K562 (cell line): ENCODE results near the gene EFCAB12. TPM values are rescaled to one million over a fixed set of nuclear protein-coding genes. Genes with fewer than 3 reads are reported as not detected.

ENCODE experiments used
- ATAC-seq: fragments of 200-7000 bp; cut with Tn5 transposase; 3 replicates; pipeline ENCODE4 v1.9.1; 2020; ENCODE audit warnings: moderate library complexity
- BruUV-seq: library from RNA; stranded (reverse); fragments of 400-500 nt; replicated peaks from 2 replicates; lab custom pipeline; 2021; lab: Mats Ljungman, UMichigan
- CTCF ChIA-PET: fragments of 300-600 bp; formaldehyde crosslinking; extraction: SDS; loops from one replicate; lab custom pipeline; 2021; ENCODE audit warnings: low intra/inter-chr PET ratio; lab: Yijun Ruan, JAX
- POLR2A ChIA-PET: fragments of 300-600, 350-650 bp; sonication (Branson Sonifier 250); formaldehyde crosslinking; extraction: SDS; loops from one replicate; lab custom pipeline; 2021; ENCODE audit warnings: antibody characterized with exemption, inconsistent platforms; lab: Yijun Ruan, JAX
- DNase-seq, 4 experiments: peaks; one replicate each; pipeline versions ENCODE4 v3.0.0 to v3.0.0-alpha.2; 2011 to 2018; ENCODE audit warnings: low spot score in 3 of 4, mixed read lengths in 3 of 4; ENCODE audit errors: extremely low read depth in 1 of 4
- FAIRE-seq: peaks from 2 replicates; lab custom pipeline; 2011; peaks lifted over from hg19 to GRCh38; lab: Jason Lieb, UNC
- H2AFZ ChIP-seq: 2 replicates; pipeline ENCODE4 v1.6.0; 2011; ENCODE audit warnings: low read depth, low read length, control low read depth, inconsistent platforms
- H3K27ac ChIP-seq: fragments of 200-600 bp; 3 replicates; pipeline ENCODE4 v1.8.0; 2011; ENCODE audit warnings: low read depth, mild to moderate bottlenecking, control low read depth, inconsistent platforms, low read length, moderate library complexity, mixed read lengths; ENCODE audit errors: extremely low read depth
- H3K27me3 ChIP-seq, 2 experiments: fragments of 300-600 bp in 1 of 2; 2 replicates in 1 of 2; 3 replicates in 1 of 2; pipeline versions ENCODE4 v1.6.0 to v1.8.0; 2011; ENCODE audit warnings: inconsistent platforms in 2 of 2, low read length in 2 of 2, mild to moderate bottlenecking in 1 of 2, mixed read lengths in 1 of 2, moderate library complexity in 1 of 2; ENCODE audit not compliant: control insufficient read depth in 2 of 2, insufficient read depth in 2 of 2
- H3K36me3 ChIP-seq: fragments of 300-600 bp; 3 replicates; pipeline ENCODE4 v1.8.0; 2011; ENCODE audit warnings: mild to moderate bottlenecking, low read length, inconsistent platforms; ENCODE audit not compliant: control insufficient read depth, insufficient read depth
- H3K4me1 ChIP-seq, 2 experiments: fragments of 200-600 bp in 1 of 2; replicated peaks in 1 of 2; 2 replicates in 1 of 2; 3 replicates in 1 of 2; pipeline versions ENCODE4 v1.5.1 to v1.8.0; 2011; ENCODE audit warnings: inconsistent platforms in 2 of 2, low read length in 2 of 2, mild to moderate bottlenecking in 1 of 2, mixed read lengths in 1 of 2, moderate library complexity in 1 of 2; ENCODE audit not compliant: control insufficient read depth in 2 of 2, insufficient read depth in 2 of 2
- H3K4me2 ChIP-seq: 2 replicates; pipeline ENCODE4 v1.6.1; 2011; ENCODE audit warnings: low read length, control low read depth, inconsistent platforms, mixed read lengths; ENCODE audit not compliant: insufficient read depth
- H3K4me3 ChIP-seq: fragments of 200-600 bp; sonication (generic), shearing (Covaris generic); 2 replicates; pipeline ENCODE4 v1.5.1; 2016; ENCODE audit warnings: control low read depth, inconsistent platforms
- H3K79me2 ChIP-seq: fragments of 200-600 bp; 3 replicates; pipeline ENCODE4 v1.8.0; 2011; ENCODE audit warnings: low read length, inconsistent platforms; ENCODE audit not compliant: control insufficient read depth, insufficient read depth
- H3K9ac ChIP-seq, 2 experiments: 2 replicates each; pipeline versions ENCODE4 v1.6.0 to v1.6.1; 2011; ENCODE audit warnings: low read depth in 2 of 2, low read length in 2 of 2, control low read depth in 1 of 2, inconsistent platforms in 1 of 2, mild to moderate bottlenecking in 1 of 2, mixed read lengths in 1 of 2; ENCODE audit not compliant: insufficient read depth in 1 of 2
- H3K9me1 ChIP-seq: one replicate; pipeline ENCODE4 v1.6.0; 2011; ENCODE audit warnings: inconsistent platforms, mild to moderate bottlenecking, low read length, moderate library complexity; ENCODE audit not compliant: control insufficient read depth, insufficient read depth
- H3K9me3 ChIP-seq: replicated peaks from 2 replicates; pipeline ENCODE4 v1.5.1; 2011; ENCODE audit warnings: low read depth, low read length, inconsistent platforms; ENCODE audit not compliant: control insufficient read depth, insufficient read depth
- H4K20me1 ChIP-seq: replicated peaks from 2 replicates; pipeline ENCODE4 v1.6.1; 2011; ENCODE audit warnings: low read length, inconsistent platforms, mixed read lengths; ENCODE audit not compliant: control insufficient read depth, insufficient read depth
- CBFB ChIP-seq: sonication (generic); formaldehyde crosslinking; IDR thresholded peaks from 2 replicates; pipeline ENCODE4 v1.4.0; 2020; ENCODE audit warnings: mild to moderate bottlenecking, missing genetic modification reagents
- CXXC5 ChIP-seq: fragments of 250-450 bp; sonication (Bioruptor Pico); IDR thresholded peaks from 2 replicates; pipeline ENCODE4 v1.8.0; 2022; ENCODE audit warnings: inconsistent platforms, mild to moderate bottlenecking, moderate library complexity
- ELF1 ChIP-seq: fragments of 200-800 bp; sonication (Bioruptor generic); IDR thresholded peaks from 2 replicates; pipeline ENCODE4 v1.6.1; 2016; ENCODE audit warnings: missing genetic modification characterization, missing compliant biosample characterization
- ETV1 ChIP-seq: fragments of 450-650 bp; conservative IDR thresholded peaks from 2 replicates; pipeline ENCODE4 v1.6.1; 2016; ENCODE audit warnings: missing genetic modification characterization, control low read depth, low read depth, missing compliant biosample characterization
- FOSL1 ChIP-seq: fragments of 200-800 bp; sonication (Bioruptor generic); conservative IDR thresholded peaks from 2 replicates; pipeline ENCODE4 v1.6.1; 2016; ENCODE audit warnings: missing genetic modification characterization, missing compliant biosample characterization
- FOXA1 ChIP-seq: fragments of 450-650 bp; IDR thresholded peaks from 2 replicates; pipeline ENCODE4 v1.6.1; 2016; ENCODE audit warnings: mild to moderate bottlenecking, borderline replicate concordance
- FOXM1 ChIP-seq, 2 experiments: fragments of 450-650 bp in 1 of 2; sonication (generic) in 1 of 2; formaldehyde crosslinking in 1 of 2; IDR thresholded peaks; 2 replicates each; pipeline versions ENCODE4 v1.6.1 to v1.9.0; 2017 to 2022; ENCODE audit warnings: low read depth in 2 of 2, mild to moderate bottlenecking in 2 of 2, missing genetic modification reagents in 1 of 2, moderate library complexity in 1 of 2
- GTF2E2 ChIP-seq: fragments of 200-800 bp; sonication (Bioruptor generic); IDR thresholded peaks from 2 replicates; pipeline ENCODE4 v1.6.1; 2016; ENCODE audit warnings: missing genetic modification characterization, missing compliant biosample characterization
- KDM4B ChIP-seq, 2 experiments: fragments of 450-650 bp in 1 of 2; sonication (generic) in 1 of 2; IDR thresholded peaks; 2 replicates each; pipeline ENCODE4 v1.6.1; 2016 to 2017; ENCODE audit warnings: borderline replicate concordance in 2 of 2, antibody characterized with exemption in 1 of 2, low read depth in 1 of 2, mild to moderate bottlenecking in 1 of 2
- MAFK ChIP-seq: IDR thresholded peaks from 2 replicates; pipeline ENCODE4 v1.6.1; 2011; ENCODE audit warnings: low read length, improper control_type of control experiment
- MEF2A ChIP-seq: IDR thresholded peaks from 2 replicates; pipeline ENCODE4 v1.6.1; 2011; ENCODE audit warnings: low read depth, mild to moderate bottlenecking, low read length, moderate library complexity; ENCODE audit not compliant: control insufficient read depth
- MTF1 ChIP-seq: fragments of 250-450 bp; sonication (Bioruptor Pico); IDR thresholded peaks from 2 replicates; pipeline ENCODE4 v1.9.0; 2021; ENCODE audit warnings: moderate library complexity, mild to moderate bottlenecking, inconsistent platforms, borderline replicate concordance
- PML ChIP-seq: IDR thresholded peaks from 2 replicates; pipeline ENCODE4 v1.6.1; 2012; ENCODE audit warnings: low read length, inconsistent platforms
- POLR2AphosphoS5 ChIP-seq: IDR thresholded peaks from 2 replicates; pipeline ENCODE4 v1.6.1; 2011; ENCODE audit warnings: mild to moderate bottlenecking, low read depth, low read length, moderate library complexity; ENCODE audit not compliant: control insufficient read depth, insufficient read depth
- SIX5 ChIP-seq, 2 experiments: IDR thresholded peaks; 2 replicates each; pipeline ENCODE4 v1.6.1; 2011; ENCODE audit warnings: low read length in 2 of 2, borderline replicate concordance in 1 of 2, low read depth in 1 of 2, mild to moderate bottlenecking in 1 of 2, moderate library complexity in 1 of 2; ENCODE audit not compliant: insufficient read depth in 1 of 2
- SMARCC2 ChIP-seq: fragments of 450-650 bp; IDR thresholded peaks from 2 replicates; pipeline ENCODE4 v1.6.1; 2017; ENCODE audit warnings: antibody characterized with exemption, moderate library complexity, mild to moderate bottlenecking, low read depth
- SNRNP70 ChIP-seq: fragments of 200-400 bp; formaldehyde crosslinking; optimal IDR thresholded peaks from 2 replicates; pipeline ENCODE3; 2017; ENCODE audit warnings: low read depth, low read length
- SOX6 ChIP-seq: fragments of 450-650 bp; IDR thresholded peaks from 2 replicates; pipeline ENCODE4 v1.6.1; 2014; ENCODE audit warnings: mild to moderate bottlenecking
- TAF9B ChIP-seq: fragments of 450-650 bp; IDR thresholded peaks from 2 replicates; pipeline ENCODE4 v1.6.1; 2018; ENCODE audit warnings: mild to moderate bottlenecking; ENCODE audit not compliant: partially characterized antibody
- ZC3H8 ChIP-seq: fragments of 450-650 bp; IDR thresholded peaks from 2 replicates; pipeline ENCODE4 v1.6.1; 2017
- ZNF124 ChIP-seq: sonication (generic); formaldehyde crosslinking; IDR thresholded peaks from 2 replicates; pipeline ENCODE4 v1.8.1; 2022; ENCODE audit warnings: missing genetic modification reagents
- ZNF282 ChIP-seq: sonication (generic); formaldehyde crosslinking; IDR thresholded peaks from 2 replicates; pipeline ENCODE4 v1.8.1; 2023; ENCODE audit warnings: missing genetic modification reagents
- ZNF316 ChIP-seq: fragments of 450-650 bp; IDR thresholded peaks from 2 replicates; pipeline ENCODE4 v1.6.1; 2016
- ZNF551 ChIP-seq: fragments of 250-450 bp; sonication (Bioruptor Pico); IDR thresholded peaks from 2 replicates; pipeline ENCODE4 v1.5.0; 2021; ENCODE audit warnings: mild to moderate bottlenecking, moderate library complexity
- ZNF699 ChIP-seq: fragments of 250-450 bp; sonication (Bioruptor Pico); IDR thresholded peaks from 2 replicates; pipeline ENCODE4 v1.8.0; 2021; ENCODE audit warnings: mild to moderate bottlenecking, moderate library complexity; ENCODE audit not compliant: insufficient replicate concordance
- WGBS: fragments of 100-300 bp; shearing (Covaris generic); methylation state at CpG from one replicate; pipeline ENCODE4 v1.1.6; 2016; ENCODE audit warnings: low coverage, mixed read lengths; ENCODE audit not compliant: insufficient coverage; ENCODE audit errors: missing lambda C conversion rate; 5-methylcytosine and 5-hydroxymethylcytosine counted together
- in situ Hi-C: fragments of 300-500 bp; cut with MboI; formaldehyde crosslinking; loops from 4 replicates; pipeline ENCODE4 v1.15.0; 2018; ENCODE audit warnings: inconsistent platforms, mixed read lengths
- intact Hi-C: fragments of 100-400 bp; cut with micrococcal nuclease; formaldehyde crosslinking; loops from 2 replicates; pipeline ENCODE4 v1.14.2; 2022
- polyA plus RNA-seq, 8 experiments: library from polyadenylated mRNA; depleted of rRNA in 4 of 8; stranded (reverse) in 5 of 8; unstranded in 3 of 8; fragments of >200 nt; fragmentation: Nextera tagmentation in 2 of 8; fragmentation: Illumina TruSeq in 1 of 8; extraction: Ambion mirVana in 2 of 8; extraction: Trizol in 1 of 8; gene quantifications; 2 replicates each; pipeline versions ENCODE4 v1.2.1 to v1.2.3, GENCODE V29; 2011 to 2014; ENCODE audit warnings: inconsistent platforms in 1 of 8, missing spikeins in 1 of 8
- total RNA-seq, 7 experiments: library from RNA; depleted of rRNA in 6 of 7; stranded (reverse); fragments of >200 nt in 6 of 7; fragmentation: Illumina TruSeq in 2 of 7; extraction: Trizol in 2 of 7; gene quantifications; 2 replicates each; pipeline versions ENCODE4 v1.2.1 to v1.2.3, GENCODE V29; 2011 to 2021; ENCODE audit warnings: low replicate concordance in 1 of 7

Gene EFCAB12
- total and polyA plus RNA-seq, 9 of the 15 experiments (the other 6 are each of a cell fraction or from before 2014, with no cell fraction given), result 0.08 to 0.95 (median 0.56) TPM; not detected in 1

- in situ Hi-C loops, result loop anchor here (25.0 kb wide), 1 partner anchor 412 kb away; no protein-coding TSS in a partner anchor
- Histone ChIP-seq H3K9me3 (no peaks in the 10 kb centered on the region), H2AFZ (peak overlapping the region; percentile 93), H3K36me3 (peaks cover 25% of the 10 kb centered on the region), H3K9ac (peak overlapping the region in 1 of 2 experiments; percentile 85; a peak in 2 of 4 replicates), H3K9me1 (no peaks in the 10 kb centered on the region), H3K27me3 (no peaks in the 10 kb centered on the region), H3K4me1 (peaks cover 0 to 7% of the 10 kb centered on the region in 2 experiments; a peak in 4 of 5 replicates), H3K27ac (peak overlapping the region; percentile 87), H3K4me3 (peak overlapping the region; percentile 73), H3K4me2 (peak overlapping the region; percentile 92), H3K79me2 (peaks cover 42% of the 10 kb centered on the region), H4K20me1 (no peaks in the 10 kb centered on the region)
- peak in 2 of 4 experiments; percentile 15 to 55 for DNase-seq
- no peak for FAIRE-seq
- 37% methylated on average over 5 of the region's 8 CpGs for WGBS
- ChIA-PET CTCF (interaction anchor here (0.6 to 1.5 kb wide), 2 partner anchors 46 to 57 kb away, joined by 3 to 5 read pairs; no protein-coding TSS in a partner anchor), POLR2A (interaction anchor here (0.6 to 3.3 kb wide), 8 partner anchors 9 to 200 kb away, joined by 3 to 21 read pairs (median 4); partner anchors contain the start of genes EFCAB12, IFT122 and MBD4)
- BruUV-seq, result TSS peak; percentile 99
- ATAC-seq, result peak; percentile 77
- intact Hi-C loops, result loop anchor here (1.0 to 5.0 kb wide), 2 partner anchors 13 to 37 kb away; partner anchors contain the start of gene MBD4
- TF ChIP-seq SIX5 (IDR thresholded peaks at IDR 0.05; ENCODE audit: borderline replicate concordance in 1 of 2, insufficient read depth in 1 of 2, low read depth in 1 of 2, low read length in 2 of 2) (no peak), TAF9B (peak; percentile 7), ZC3H8 (peak; percentile 96), GTF2E2 (tag) (peak; percentile 64; the same call in 1 of the 2 replicates), SOX6 (peak; percentile 72; the same call in 1 of the 2 replicates), MEF2A (0 out of 2 replicates have a peak, but pooled peaks have one; percentile 4), FOSL1 (tag) (no peak), MAFK (no peak), SNRNP70 (no peak), ZNF551 (no peak), SMARCC2 (no peak), PML (peak; percentile 99), KDM4B (IDR thresholded peaks at IDR 0.05; ENCODE audit: borderline replicate concordance in 2 of 2, low read depth in 1 of 2) (no peak; a peak in 1 of 4 replicates), FOXM1 (IDR thresholded peaks at IDR 0.05; ENCODE audit: low read depth) (no peak), FOXM1 (CRISPR knock-in tag; IDR thresholded peaks at IDR 0.05; ENCODE audit: low read depth) (no peak), CBFB (CRISPR knock-in tag) (no peak), MTF1 (CRISPR knock-in tag) (no peak), ZNF124 (CRISPR knock-in tag) (no peak), ZNF316 (peak; percentile 76), POLR2AphosphoS5 (peak; percentile 98), ETV1 (tag) (no peak), ZNF282 (CRISPR knock-in tag) (no peak), ELF1 (tag) (no peak), CXXC5 (no peak), FOXA1 (no peak), ZNF699 (CRISPR knock-in tag) (no peak)
Measured at GRCh38 chr3:129399895-129400357, 28.5 kb downstream of the EFCAB12 start.
